HG02884 (cell line): Measurements from ENCODE around the gene ELP2.
A peak's percentile ranks its signal among the peaks of the same experiment; 100 is the strongest.
"Not testable (repeated sequence)": the region's sequence is repeated elsewhere in the genome, so short reads cannot be mapped to it uniquely, and the experiment has no call there.

Experiments used
- ATAC-seq: cut with Tn5 transposase; IDR thresholded peaks from one replicate; pipeline ENCODE4 v1.9.1; 2021; ENCODE audit warnings: mild to moderate bottlenecking, moderate library complexity; ENCODE audit not compliant: unreplicated experiment

ELP2 gene

GRCh38 chr18:36187193-36187825, 57.6 kb downstream of the ELP2 start, which contains the start of gene MOCOS:
Gene MOCOS (plus strand): TSS chr18:36187497. CDS start chr18:36187540, 43 bp downstream.
- peak; percentile 67 for ATAC-seq

DNA sequence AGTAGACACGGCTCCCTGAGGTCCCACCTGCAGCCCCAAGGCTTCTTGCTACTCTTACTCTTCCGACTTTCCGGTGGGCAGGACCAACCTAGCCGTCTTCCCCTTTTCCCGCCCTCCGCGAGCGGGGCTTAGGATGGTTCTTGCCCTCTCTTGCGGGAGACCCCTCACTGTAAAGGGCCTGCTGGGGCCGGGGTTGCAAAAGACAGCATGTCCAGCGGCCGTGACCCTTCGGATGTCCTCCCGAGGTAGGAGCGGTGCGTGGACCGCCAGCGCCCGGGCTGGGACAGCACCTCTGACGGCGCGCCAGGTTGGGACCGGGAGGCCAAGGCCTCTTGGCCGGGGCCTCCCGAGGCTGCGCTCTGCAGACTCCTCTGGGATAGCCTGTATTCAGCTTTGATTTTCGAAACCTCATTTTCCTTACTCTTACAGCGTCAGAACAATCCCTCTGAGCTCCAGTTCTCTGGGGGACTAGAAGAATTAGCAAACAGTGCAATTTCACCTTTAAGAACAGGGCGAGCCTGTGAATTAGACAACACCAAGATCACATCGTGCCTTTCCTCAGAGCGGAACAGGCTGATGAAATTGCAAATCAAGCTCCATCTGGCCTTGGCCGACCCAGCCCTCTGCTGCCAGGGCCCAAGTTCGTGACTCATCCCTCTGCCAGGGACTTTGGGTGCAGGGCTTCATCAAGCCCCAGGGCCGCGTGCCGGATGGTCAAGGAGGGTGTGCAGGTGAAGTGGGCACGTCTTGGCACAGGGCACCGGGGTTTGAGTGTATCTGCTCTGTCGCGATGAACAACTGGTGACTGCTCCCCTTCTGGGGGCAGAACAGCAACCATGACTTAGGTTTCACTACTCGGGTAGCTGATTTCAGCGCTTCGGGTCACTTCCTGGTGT, 58.4 kb downstream of the ELP2 start:
- ATAC-seq, result no peak

GRCh38 chr18:36188916-36189315, 59.2 kb downstream of the ELP2 start:
- ATAC-seq, result no peak

DNA sequence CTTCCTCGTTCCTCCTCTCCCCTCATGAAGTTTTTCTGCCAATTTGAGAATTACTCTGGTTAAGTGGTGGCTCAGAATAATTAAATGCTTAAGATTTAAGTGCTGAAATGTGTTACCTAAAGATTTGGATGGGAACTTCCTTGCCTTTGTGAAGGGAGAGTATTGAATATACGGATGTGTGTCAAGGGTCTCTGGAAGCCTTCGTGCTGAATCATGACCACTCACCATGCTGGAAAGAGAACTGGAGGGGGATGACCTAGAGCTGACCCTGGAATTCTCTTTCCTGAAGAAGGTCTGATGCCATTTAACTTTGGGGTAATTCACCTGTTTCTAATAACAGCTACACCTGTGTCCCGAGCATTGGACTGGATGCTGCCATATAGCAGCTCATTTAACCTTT, 59.8 kb downstream of the ELP2 start:
- ATAC-seq, result no peak

DNA sequence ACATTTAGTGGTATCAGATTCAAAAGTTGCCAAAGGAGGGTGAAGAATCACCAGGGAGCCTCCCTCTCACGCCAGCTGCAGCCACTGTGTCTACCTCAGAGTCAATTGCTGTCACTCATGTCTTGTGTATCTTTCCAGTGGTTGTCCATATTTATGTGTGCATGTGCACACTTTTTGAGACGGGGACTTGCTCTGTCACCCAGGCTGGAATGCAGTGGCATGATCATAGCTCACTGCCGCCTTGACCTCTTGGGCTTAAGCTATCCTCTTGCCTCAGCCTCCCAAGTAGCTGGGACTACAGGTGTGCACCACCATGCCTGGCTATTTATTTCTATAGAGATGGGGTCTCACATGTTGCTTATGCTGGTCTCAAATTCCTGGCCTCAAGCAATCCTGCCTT, 61.6 kb downstream of the ELP2 start:
- ATAC-seq, result no peak

DNA sequence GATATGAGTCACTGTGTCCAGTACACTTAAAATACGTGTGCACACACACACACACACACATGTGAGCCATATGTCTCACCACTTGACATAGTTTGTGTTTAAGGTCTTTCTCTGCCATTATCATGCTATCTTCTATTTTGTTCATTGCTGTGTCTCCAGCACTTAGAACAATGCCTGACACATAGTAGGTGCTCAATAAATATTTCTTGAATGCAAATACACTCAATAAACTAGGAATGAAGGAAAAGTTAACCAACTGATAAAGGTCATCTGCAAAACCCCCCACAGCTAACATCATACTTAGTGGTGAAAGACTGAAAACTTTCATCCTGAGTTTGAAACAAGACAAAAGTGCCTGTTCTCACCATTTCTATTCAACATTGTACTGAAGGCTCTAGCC, 62.0 kb downstream of the ELP2 start:
- ATAC-seq, result no peak

DNA sequence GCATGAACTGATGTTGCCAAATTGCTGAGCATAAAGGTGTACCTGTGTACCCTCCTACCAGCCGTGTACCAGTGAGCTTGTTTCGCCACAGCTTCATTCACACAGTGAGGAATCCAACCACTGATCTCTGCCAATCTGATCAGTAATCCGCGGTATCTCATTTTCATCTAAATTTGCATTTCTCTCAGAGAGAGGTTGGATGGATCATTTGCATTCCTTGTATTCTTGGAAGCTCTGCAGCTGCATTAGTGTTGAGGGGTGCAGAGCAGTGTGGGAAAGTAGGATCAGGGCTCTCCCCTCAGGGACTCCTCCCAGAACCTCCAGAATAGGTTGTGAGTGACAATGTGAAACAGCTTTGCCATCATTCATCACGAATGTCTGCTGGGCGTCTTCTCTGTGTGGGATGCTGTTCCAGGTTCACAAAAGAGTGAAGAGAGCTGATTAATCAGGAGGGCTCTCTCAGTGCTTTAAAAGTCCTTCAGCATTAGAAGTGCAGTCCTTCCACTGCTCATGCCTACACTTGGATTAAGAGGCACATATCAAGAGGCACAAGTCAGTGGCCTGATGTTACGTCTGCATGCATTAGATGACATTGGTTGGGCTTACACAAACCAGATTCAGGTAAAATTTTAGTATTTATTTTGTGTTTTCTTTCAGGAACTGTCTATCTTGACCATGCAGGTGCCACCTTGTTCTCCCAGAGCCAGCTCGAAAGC, 65.1 kb downstream of the ELP2 start:
- ATAC-seq, result no peak

DNA sequence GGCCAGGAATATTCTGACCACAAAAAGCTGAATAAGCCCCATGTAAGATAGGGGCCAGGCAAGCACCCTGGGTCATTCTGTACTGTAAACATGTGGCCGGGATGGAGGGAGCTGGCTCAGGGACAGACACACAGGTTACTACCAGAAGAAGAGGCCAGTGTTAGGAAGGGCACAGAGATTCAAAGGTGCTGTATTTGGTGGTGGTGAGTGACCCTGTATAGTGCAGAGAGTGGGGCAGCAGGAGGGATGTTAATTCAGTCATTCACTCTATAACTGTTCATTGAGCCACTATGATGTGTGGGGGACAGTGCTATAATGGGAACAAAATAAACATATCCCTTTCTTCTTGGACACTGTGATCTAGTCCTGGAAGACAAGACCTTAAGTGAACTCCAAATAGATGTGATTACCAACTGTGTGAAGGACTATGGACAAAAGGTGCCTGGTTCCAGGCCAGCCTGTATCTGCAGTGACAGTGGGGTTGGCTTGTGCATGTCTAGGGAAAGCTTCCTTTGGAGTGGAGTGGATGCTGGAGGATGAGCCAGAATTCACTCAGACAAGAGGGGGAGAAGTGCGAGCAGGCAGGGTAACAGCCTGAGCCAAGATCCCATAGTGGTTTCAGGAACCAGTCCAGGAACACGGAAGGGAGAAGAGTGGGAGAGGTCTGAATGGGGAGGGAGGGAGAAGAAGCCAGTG, 65.9 kb downstream of the ELP2 start:
- no peak for ATAC-seq

GRCh38 chr18:36196238-36196995, 66.7 kb downstream of the ELP2 start:
- no peak for ATAC-seq

DNA sequence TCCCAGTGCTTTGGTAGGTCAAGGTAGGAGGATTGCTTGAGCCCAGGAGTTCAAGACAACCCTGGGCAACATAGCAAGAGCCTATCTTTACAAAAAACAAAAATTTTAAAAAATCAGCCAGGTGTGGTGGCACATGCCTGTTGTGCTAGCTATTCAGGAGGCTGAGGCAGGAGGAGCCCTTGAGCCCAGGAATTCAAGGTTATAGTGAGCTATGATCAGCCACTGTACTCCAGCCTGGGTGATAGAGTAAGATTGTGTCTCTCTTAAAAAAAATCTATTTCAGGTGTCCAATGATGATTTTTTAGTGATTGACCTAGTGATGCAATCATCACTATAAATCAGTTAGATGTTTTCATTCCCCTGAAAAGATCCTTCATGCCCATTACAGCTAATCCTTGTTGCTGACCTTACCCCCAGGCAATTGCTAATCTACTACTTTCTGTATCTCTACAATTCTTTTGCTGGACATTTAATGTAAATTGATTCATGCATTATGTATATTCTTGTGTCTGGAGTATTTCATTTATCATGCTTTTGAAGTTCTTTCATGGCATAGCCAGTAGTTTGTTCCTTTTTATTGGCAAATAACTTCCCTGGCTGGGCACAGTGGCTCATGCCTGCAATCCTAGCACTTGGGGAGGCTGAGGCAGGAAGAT, 67.9 kb downstream of the ELP2 start:
- ATAC-seq, result no peak

DNA sequence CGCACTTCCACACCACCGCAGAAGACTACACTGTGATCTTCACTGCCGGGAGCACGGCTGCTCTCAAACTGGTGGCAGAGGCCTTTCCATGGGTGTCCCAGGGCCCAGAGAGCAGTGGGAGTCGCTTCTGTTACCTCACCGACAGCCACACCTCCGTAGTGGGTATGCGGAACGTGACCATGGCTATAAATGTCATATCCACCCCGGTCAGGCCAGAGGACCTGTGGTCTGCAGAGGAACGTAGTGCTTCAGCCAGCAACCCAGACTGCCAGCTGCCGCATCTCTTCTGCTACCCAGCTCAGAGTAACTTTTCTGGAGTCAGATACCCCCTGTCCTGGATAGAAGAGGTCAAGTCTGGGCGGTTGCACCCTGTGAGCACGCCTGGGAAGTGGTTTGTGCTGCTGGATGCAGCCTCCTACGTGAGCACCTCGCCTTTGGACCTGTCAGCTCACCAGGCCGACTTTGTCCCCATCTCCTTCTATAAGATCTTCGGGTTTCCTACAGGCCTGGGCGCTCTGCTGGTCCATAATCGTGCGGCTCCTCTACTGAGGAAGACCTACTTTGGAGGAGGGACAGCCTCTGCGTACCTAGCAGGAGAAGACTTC, 70.1 kb downstream of the ELP2 start:
- no peak for ATAC-seq

GRCh38 chr18:36200354-36200771, 70.7 kb downstream of the ELP2 start:
- no peak for ATAC-seq

GRCh38 chr18:36201765-36202164, 72.1 kb downstream of the ELP2 start:
- ATAC-seq, result no peak

DNA sequence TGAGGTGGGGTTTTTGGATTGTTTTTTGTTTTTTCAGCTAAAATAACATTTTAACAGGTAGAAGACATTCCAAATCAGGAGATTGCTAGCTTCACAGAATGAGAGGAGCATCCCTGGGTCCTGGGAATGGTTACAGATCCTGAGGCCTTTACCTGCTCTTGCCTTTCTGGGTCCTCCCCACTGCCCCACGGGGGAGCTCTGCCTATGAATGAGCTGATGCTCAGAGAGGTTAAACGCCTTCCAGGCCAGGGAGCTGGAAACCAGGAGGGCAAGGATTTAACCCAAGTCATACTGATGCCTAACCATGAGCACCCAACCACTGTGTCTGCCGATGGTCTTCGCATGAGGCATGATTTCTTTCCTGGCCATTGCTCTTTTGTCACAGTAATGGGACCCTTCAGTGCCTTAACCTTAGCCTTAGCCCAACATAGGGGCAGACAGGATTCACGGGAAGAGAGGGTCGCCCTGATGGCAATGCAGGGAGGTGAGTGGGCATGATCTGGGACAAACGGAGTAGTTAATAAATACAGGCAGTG, 73.7 kb downstream of the ELP2 start:
- no peak for ATAC-seq

- no peak for ATAC-seq
Measured at GRCh38 chr18:36205166-36205565, 75.5 kb downstream of the ELP2 start.

DNA sequence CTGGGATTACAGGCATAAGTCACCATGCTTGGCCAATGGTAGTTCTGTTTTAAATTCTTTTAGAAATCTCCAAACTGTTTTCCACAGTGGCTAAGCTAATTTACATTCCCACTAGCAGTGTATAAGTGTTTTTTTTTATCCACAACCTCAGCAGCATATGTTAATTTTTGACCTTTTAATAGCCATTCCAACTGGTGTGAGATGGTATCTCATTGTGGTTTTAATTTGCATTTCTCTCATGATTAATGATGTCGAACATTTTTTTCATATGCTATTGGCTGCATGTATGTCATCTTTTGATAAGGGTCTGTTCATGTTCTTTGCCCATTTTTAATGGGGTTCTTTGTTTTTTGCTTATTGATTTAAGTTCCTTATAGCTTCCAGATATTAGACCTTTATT, 77.6 kb downstream of the ELP2 start:
- no peak for ATAC-seq

DNA sequence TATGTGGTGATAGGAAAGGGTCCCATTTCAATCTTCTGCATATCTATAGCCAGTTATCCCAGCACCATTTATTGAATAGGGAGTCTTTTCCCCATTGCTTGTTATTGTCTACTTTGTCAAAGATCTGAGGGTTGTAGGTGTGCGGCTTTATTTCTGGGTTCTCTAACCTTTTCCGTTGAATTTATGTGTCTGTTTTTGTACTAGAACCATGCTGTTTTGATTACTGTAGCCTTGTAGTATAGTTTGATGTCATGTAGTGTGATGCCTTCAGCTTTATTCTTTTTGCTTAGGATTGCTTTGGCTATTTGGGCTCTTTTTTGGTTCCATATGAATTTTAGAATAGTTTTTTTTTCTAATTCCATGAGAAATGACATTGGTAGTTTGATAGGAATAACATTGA, 78.3 kb downstream of the ELP2 start:
- not testable (repeated sequence) for ATAC-seq

- ATAC-seq, result no peak
Measured at GRCh38 chr18:36211612-36212065, 81.9 kb downstream of the ELP2 start.
